Placental pericyte (primary cell): ENCODE data around the gene LHB. TPM values are rescaled to one million over a fixed set of nuclear protein-coding genes. Genes with fewer than 3 reads are reported as not detected.

Experiments used
- small RNA-seq: library from RNA; depleted of rRNA; stranded (forward); fragments of <200 nt; gene quantifications from one replicate; pipeline ENCODE3, GENCODE V24; 2012; ENCODE audit warnings: low replicate concordance
- total RNA-seq: library from RNA; depleted of rRNA; stranded (reverse); fragments of >200 nt; gene quantifications from 2 replicates; pipeline ENCODE4 v1.2.3, GENCODE V29; 2012

LHB gene
- total RNA-seq, result not detected in 2 replicates

GRCh38 chr19:49017041-49017665 lies at the start of gene LHB:
Gene LHB (minus strand): TSS chr19:49017091. CDS start chr19:49017081, 10 bp downstream.

DNA sequence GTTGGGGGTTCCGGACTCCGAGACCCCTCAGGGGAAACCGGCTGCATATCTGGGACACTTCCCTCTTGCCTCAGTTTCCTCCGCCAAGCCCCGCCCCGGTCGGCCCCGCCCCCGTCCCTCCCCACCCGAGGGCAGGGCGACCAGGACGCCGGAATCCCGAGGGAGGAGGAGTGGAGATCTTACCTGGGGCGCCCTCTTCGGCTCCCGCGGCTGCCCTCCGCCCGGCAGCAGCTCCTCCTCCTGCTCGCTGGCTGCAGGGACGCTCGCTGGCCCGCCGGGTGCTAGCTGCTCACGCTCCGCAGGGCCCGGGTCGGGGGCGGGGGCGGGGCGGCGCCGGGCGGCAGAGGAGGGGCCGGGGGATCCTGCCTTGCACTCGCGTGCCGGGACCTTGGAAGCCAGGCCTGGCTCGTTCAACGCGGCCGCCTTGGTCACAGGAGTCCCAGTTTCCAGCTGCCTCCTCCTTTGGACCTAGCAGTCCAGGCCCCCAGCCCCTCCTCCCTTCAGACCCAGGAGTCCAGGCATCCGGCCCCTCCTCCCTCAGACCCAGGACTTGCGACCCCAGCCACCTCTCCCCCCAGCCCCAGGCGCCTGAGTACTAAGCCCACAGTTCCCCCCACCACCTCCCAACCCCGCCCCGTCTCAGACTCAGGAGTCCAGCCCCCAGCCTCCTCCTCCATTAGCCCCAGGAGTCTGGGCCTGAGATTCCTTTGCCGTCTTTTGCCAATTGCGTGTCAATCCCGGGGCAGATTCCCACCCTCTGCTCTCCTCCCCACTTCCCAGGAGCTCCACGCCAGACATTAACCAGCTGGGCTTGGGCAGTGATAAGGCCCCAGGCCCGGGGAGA lies 48.1 kb upstream of the LHB start, which contains the start of gene NTF4:
Gene NTF4 (minus strand): TSS at position 51 of the 844 bp plus-strand sequence. CDS start 2,821 bp downstream, outside the sequence.

GRCh38 chr19:49057636-49058234 lies 40.8 kb upstream of the LHB start, which contains the start of gene CGB7:
Gene CGB7 (minus strand): TSS chr19:49057749. CDS start chr19:49055375, 2,374 bp downstream.

DNA sequence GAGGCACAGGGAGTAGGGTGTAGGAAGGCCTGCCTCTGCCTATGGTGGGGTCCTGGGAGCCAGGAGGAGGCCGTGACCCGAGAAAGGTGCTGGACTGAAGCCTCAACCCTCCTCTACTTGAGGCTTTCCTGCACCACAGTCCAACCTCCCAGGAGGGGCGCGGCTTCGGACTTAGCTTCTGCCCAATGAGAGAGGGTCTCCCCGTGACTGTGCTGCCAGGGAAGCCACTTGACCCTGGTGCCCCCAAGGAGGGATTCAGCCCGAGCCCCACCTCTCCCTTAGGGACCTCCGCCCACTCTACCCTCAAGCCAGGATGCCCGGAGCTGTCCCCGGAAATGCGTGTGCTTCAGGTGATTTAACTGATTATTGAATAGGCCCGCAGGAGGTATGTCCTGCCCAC lies 32.1 kb upstream of the LHB start, which contains the start of gene CGB8:
Gene CGB8 (minus strand): TSS at position 101 of the 400 bp plus-strand sequence. CDS start 372 bp downstream, outside the sequence.

DNA sequence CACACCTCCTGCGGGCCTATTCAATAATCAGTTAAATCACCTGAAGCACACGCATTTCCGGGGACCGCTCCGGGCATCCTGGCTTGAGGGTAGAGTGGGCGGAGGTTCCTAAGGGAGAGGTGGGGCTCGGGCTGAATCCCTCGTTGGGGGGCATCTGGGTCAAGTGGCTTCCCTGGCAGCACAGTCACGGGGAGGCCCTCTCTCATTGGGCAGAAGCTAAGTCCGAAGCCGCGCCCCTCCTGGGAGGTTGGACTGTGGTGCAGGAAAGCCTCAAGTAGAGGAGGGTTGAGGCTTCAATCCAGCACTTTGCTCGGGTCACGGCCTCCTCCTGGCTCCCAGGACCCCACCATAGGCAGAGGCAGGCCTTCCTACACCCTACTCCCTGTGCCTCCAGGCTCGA lies 26.7 kb upstream of the LHB start, which contains the start of gene CGB5:
Gene CGB5 (plus strand): TSS at position 301 of the 400 bp plus-strand sequence. CDS start 362 bp downstream, outside the sequence.

GRCh38 chr19:49036815-49037214 lies 19.9 kb upstream of the LHB start, which contains the start of gene CGB1:
Gene CGB1 (minus strand): TSS chr19:49036895. CDS start chr19:49036711, 184 bp downstream.

GRCh38 chr19:49031642-49032301 lies 14.9 kb upstream of the LHB start, which contains the start of gene CGB2:
Gene CGB2 (plus strand): TSS chr19:49031890. CDS start chr19:49032096, 206 bp downstream.

GRCh38 chr19:49024233-49024632 lies 7.3 kb upstream of the LHB start, which contains the start of gene CGB3:
Gene CGB3 (minus strand): TSS chr19:49024333. CDS start chr19:49023971, 362 bp downstream.

DNA sequence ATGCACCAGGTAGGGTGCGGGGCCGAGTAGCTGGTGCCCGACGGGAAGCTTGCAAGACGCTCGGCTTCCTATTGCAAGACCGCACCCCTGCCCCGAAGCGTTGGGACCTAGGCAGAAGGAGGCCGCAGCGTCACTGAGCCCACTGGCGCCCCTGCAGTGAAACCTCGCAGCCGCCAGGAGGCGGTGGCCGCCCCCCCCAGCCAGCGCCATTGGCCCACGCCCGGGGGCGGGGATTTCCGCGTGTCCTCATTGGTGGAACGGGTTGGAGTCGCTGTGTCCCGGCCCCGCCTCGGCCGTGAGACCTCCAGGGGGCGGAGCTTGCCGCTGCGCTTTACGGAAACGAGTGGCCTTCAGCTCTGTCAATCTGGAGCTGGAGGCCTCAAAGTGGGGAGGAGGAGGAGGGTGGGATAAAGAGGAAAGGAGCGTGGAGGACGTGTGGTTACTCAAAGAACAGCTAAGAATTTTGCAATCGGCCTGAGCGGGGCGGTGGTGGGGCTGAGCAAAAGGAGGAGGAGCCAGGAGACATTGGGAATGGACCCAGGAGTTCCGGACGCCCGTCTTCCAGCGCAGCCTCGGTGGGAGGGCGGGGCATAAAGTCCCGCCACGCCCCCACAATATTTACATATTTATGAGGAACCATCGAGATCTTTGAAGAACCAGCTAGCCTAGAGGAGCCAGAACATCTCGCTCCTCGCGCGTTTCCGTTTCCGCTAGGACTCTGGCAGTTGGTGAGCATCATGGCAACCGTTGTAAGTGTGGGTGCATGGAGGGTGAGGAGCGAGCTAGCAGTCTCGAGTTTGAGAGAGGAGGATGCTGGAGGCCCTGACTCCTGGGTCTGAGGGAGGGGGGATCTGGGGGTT lies 23.5 kb downstream of the LHB start, which contains the start of the genes GYS1 and RUVBL2:
Gene GYS1 (minus strand): TSS at position 135 of the 860 bp plus-strand sequence. CDS start 197 bp downstream, outside the sequence.
Gene RUVBL2 (plus strand): TSS at position 713 of the 860 bp plus-strand sequence. CDS start 25 bp downstream, at position 738.

Small RNAs within 50 kb of the gene (small RNA-seq; reads per million reads assigned to genes)
- gene MIR6798, result 0.20 reads per million

Other genes with a start within 250 kb of the LHB start
- gene BCAT2, start 206.1 kb downstream of the LHB start, total RNA-seq, result 25.4 and 44.1 TPM in 2 replicates
- 2.3 and 27.8 TPM in 2 replicates for gene HSD17B14, start 180.6 kb downstream of the LHB start, total RNA-seq
- 5.4 and 6.3 TPM in 2 replicates for gene PLEKHA4, start 148.5 kb downstream of the LHB start, total RNA-seq
- 66.1 and 221 TPM in 2 replicates for gene PPP1R15A, start 144.7 kb downstream of the LHB start, total RNA-seq
- gene TULP2, start 118.3 kb downstream of the LHB start, total RNA-seq, result under 0.01 and 0.22 TPM in 2 replicates
- gene NUCB1, start 116.8 kb downstream of the LHB start, total RNA-seq, result 129 and 755 TPM in 2 replicates
- 0.44 TPM in 1 of 2 replicates, not detected in the other for gene DHDH, start 83.4 kb downstream of the LHB start, total RNA-seq
- gene BAX, start 62.2 kb downstream of the LHB start, total RNA-seq, result 89.9 and 103 TPM in 2 replicates
- 1,638 and 6,371 TPM in 2 replicates for gene FTL, start 51.8 kb downstream of the LHB start, total RNA-seq
- 29.8 and 59.4 TPM in 2 replicates for gene GYS1, start 23.8 kb downstream of the LHB start, total RNA-seq
- 164 and 281 TPM in 2 replicates for gene RUVBL2, start 23.2 kb downstream of the LHB start, total RNA-seq
- gene CGB3, start 7.2 kb upstream of the LHB start, total RNA-seq, result not detected in 2 replicates
- not detected in 2 replicates for gene CGB2, start 14.8 kb upstream of the LHB start, total RNA-seq
- gene CGB1, start 19.8 kb upstream of the LHB start, total RNA-seq, result not detected in 2 replicates
- not detected in 2 replicates for gene CGB5, start 26.8 kb upstream of the LHB start, total RNA-seq
- not detected in 2 replicates for gene CGB8, start 32.0 kb upstream of the LHB start, total RNA-seq
- gene CGB7, start 40.7 kb upstream of the LHB start, total RNA-seq, result 0.14 TPM in 1 of 2 replicates, not detected in the other
- gene NTF4, start 47.7 kb upstream of the LHB start, total RNA-seq, result not detected in 2 replicates
- not detected in 2 replicates for gene KCNA7, start 55.6 kb upstream of the LHB start, total RNA-seq
- 118 and 186 TPM in 2 replicates for gene SNRNP70, start 68.4 kb upstream of the LHB start, total RNA-seq
- 3.7 and 5.7 TPM in 2 replicates for gene LIN7B, start 97.3 kb upstream of the LHB start, total RNA-seq
- gene C19orf73, start 102.1 kb upstream of the LHB start, total RNA-seq, result 0.66 and 1.3 TPM in 2 replicates
- 1.1 and 3.1 TPM in 2 replicates for gene PPFIA3, start 102.5 kb upstream of the LHB start, total RNA-seq
- gene HRC, start 138.3 kb upstream of the LHB start, total RNA-seq, result not detected in 2 replicates
- 8.8 and 15.9 TPM in 2 replicates for gene TRPM4, start 140.7 kb upstream of the LHB start, total RNA-seq